GM12878 (cell line): ENCODE results near the gene ZNF701.

Experiments used
- CREM ChIP-seq: IDR thresholded peaks from 2 replicates; pipeline ENCODE4 v1.6.1; 2014; ENCODE audit warnings: antibody characterized with exemption, low read depth
- NFIC ChIP-seq: IDR thresholded peaks from 2 replicates; pipeline ENCODE4 v1.6.1; 2012; ENCODE audit warnings: low read depth, mild to moderate bottlenecking, inconsistent platforms, low read length, moderate library complexity
- SP1 ChIP-seq: IDR thresholded peaks from one replicate; pipeline ENCODE4 v1.6.1; 2011; ENCODE audit warnings: low read depth, low read length
- USF2 ChIP-seq: IDR thresholded peaks from 2 replicates; pipeline ENCODE4 v1.6.1; 2011; ENCODE audit warnings: low read depth, low read length, improper control_type of control experiment, borderline replicate concordance
- ZNF274 ChIP-seq: IDR thresholded peaks from one replicate; pipeline ENCODE4 v1.8.0; 2011; ENCODE audit not compliant: insufficient read length, insufficient read depth

- TF ChIP-seq USF2 (no peak), ZNF274 (no peak), NFIC (no peak), SP1 (no peak), CREM (no peak)
Measured at GRCh38 chr19:52541608-52542007, 28.5 kb upstream of the ZNF701 start.
